HCT116 (cell line): ENCODE measurements around the gene NUCB2.

ENCODE experiments used
- ELF1 ChIP-seq: IDR thresholded peaks from 2 replicates; pipeline ENCODE4 v1.6.1; 2012; ENCODE audit warnings: low read depth, borderline replicate concordance
- EZH2 ChIP-seq: fragments of 200-600 bp; sonication (generic); IDR thresholded peaks from 2 replicates; pipeline ENCODE4 v1.6.1; 2017; ENCODE audit warnings: antibody characterized with exemption, mixed run types
- POLR2A ChIP-seq: IDR thresholded peaks from 2 replicates; pipeline ENCODE4 v1.7.0; 2011; ENCODE audit warnings: borderline replicate concordance; ENCODE audit not compliant: insufficient read depth, insufficient read length; ENCODE audit errors: extremely low read depth
- POLR2AphosphoS5 ChIP-seq: IDR thresholded peaks from 2 replicates; pipeline ENCODE4 v1.6.1; 2011; ENCODE audit warnings: mild to moderate bottlenecking, low read depth, low read length, moderate library complexity
- RAD21 ChIP-seq: IDR thresholded peaks from 2 replicates; pipeline ENCODE4 v1.6.1; 2012; ENCODE audit warnings: low read depth, mild to moderate bottlenecking
- SIN3A ChIP-seq: IDR thresholded peaks from 2 replicates; pipeline ENCODE4 v1.6.1; 2012; ENCODE audit warnings: low read depth
- SRF ChIP-seq: IDR thresholded peaks from 2 replicates; pipeline ENCODE4 v1.6.1; 2012; ENCODE audit warnings: low read depth
- TCF7L2 ChIP-seq: IDR thresholded peaks from 2 replicates; pipeline ENCODE4 v1.7.0; 2011; ENCODE audit warnings: borderline replicate concordance, inconsistent platforms; ENCODE audit not compliant: insufficient read depth, insufficient read length; ENCODE audit errors: extremely low read depth
- YY1 ChIP-seq: IDR thresholded peaks from 2 replicates; pipeline ENCODE4 v1.6.1; 2011; ENCODE audit warnings: low read length, low read depth, moderate library complexity, mild to moderate bottlenecking; ENCODE audit not compliant: insufficient replicate concordance; ENCODE audit errors: extremely low read depth
- ZBTB33 ChIP-seq: IDR thresholded peaks from 2 replicates; pipeline ENCODE4 v1.6.1; 2011; ENCODE audit warnings: mild to moderate bottlenecking, low read length, moderate library complexity; ENCODE audit not compliant: insufficient replicate concordance; ENCODE audit errors: extremely low read depth
- ZFX ChIP-seq: fragments of 450-650 bp; IDR thresholded peaks from 2 replicates; pipeline ENCODE4 v1.6.1; 2017
- ZNF274 ChIP-seq: fragments of 200-500 bp; sonication (Bioruptor generic); IDR thresholded peaks from 2 replicates; pipeline ENCODE4 v1.6.1; 2014; ENCODE audit warnings: mild to moderate bottlenecking, low read depth, low read length, inconsistent platforms
- TF ChIP-seq, protein P1 (sequence below), 3 experiments: fragments of 200-600 bp in 1 of 3; sonication (generic) in 1 of 3; IDR thresholded peaks in 2 of 3; conservative IDR thresholded peaks in 1 of 3; 2 replicates each; pipeline ENCODE4 v1.5.1; 2012 to 2017; ENCODE audit warnings: low read depth in 2 of 3, low read length in 2 of 3, antibody characterized with exemption in 1 of 3, borderline replicate concordance in 1 of 3, control low read depth in 1 of 3, mild to moderate bottlenecking in 1 of 3, mixed read lengths in 1 of 3, mixed run types in 1 of 3, moderate library complexity in 1 of 3; ENCODE audit not compliant: insufficient read depth in 1 of 3
- TF ChIP-seq, protein P2 (sequence below): IDR thresholded peaks from 2 replicates; pipeline ENCODE4 v1.6.1; 2012; ENCODE audit warnings: low read depth

- peak; percentile 2 for TF ChIP-seq POLR2A
- TF ChIP-seq, protein P1, sequence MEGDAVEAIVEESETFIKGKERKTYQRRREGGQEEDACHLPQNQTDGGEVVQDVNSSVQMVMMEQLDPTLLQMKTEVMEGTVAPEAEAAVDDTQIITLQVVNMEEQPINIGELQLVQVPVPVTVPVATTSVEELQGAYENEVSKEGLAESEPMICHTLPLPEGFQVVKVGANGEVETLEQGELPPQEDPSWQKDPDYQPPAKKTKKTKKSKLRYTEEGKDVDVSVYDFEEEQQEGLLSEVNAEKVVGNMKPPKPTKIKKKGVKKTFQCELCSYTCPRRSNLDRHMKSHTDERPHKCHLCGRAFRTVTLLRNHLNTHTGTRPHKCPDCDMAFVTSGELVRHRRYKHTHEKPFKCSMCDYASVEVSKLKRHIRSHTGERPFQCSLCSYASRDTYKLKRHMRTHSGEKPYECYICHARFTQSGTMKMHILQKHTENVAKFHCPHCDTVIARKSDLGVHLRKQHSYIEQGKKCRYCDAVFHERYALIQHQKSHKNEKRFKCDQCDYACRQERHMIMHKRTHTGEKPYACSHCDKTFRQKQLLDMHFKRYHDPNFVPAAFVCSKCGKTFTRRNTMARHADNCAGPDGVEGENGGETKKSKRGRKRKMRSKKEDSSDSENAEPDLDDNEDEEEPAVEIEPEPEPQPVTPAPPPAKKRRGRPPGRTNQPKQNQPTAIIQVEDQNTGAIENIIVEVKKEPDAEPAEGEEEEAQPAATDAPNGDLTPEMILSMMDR (IDR thresholded peaks at IDR 0.05 in 2 of 3, conservative IDR thresholded peaks at IDR 0.05 in 1 of 3; ENCODE audit: borderline replicate concordance in 1 of 3, insufficient read depth in 1 of 3, low read depth in 2 of 3, low read length in 2 of 3), result no peak
- TF ChIP-seq YY1, result no peak
- TF ChIP-seq ELF1, result no peak
- TF ChIP-seq POLR2AphosphoS5, result no peak; the same call in 1 of the 2 replicates
- TF ChIP-seq ZNF274, result no peak
- no peak for TF ChIP-seq ZBTB33
- TF ChIP-seq SRF, result no peak
- no peak for TF ChIP-seq EZH2
- no peak for TF ChIP-seq ZFX
- TF ChIP-seq, protein P2, sequence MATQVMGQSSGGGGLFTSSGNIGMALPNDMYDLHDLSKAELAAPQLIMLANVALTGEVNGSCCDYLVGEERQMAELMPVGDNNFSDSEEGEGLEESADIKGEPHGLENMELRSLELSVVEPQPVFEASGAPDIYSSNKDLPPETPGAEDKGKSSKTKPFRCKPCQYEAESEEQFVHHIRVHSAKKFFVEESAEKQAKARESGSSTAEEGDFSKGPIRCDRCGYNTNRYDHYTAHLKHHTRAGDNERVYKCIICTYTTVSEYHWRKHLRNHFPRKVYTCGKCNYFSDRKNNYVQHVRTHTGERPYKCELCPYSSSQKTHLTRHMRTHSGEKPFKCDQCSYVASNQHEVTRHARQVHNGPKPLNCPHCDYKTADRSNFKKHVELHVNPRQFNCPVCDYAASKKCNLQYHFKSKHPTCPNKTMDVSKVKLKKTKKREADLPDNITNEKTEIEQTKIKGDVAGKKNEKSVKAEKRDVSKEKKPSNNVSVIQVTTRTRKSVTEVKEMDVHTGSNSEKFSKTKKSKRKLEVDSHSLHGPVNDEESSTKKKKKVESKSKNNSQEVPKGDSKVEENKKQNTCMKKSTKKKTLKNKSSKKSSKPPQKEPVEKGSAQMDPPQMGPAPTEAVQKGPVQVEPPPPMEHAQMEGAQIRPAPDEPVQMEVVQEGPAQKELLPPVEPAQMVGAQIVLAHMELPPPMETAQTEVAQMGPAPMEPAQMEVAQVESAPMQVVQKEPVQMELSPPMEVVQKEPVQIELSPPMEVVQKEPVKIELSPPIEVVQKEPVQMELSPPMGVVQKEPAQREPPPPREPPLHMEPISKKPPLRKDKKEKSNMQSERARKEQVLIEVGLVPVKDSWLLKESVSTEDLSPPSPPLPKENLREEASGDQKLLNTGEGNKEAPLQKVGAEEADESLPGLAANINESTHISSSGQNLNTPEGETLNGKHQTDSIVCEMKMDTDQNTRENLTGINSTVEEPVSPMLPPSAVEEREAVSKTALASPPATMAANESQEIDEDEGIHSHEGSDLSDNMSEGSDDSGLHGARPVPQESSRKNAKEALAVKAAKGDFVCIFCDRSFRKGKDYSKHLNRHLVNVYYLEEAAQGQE, result no peak
- no peak; the same call in none of the 2 replicates for TF ChIP-seq SIN3A
- no peak for TF ChIP-seq TCF7L2
- TF ChIP-seq RAD21, result no peak
Observed at GRCh38 chr11:17353821-17354600, 77.5 kb downstream of the NUCB2 start.
